ENCODE data around the gene ALDH7A1.
"Not testable (repeated sequence)": the region's sequence is repeated elsewhere in the genome, so short reads cannot be mapped to it uniquely, and the experiment has no call there.

- not testable (repeated sequence) for TF ChIP-seq EZH2 (IDR thresholded peaks at IDR 0.05; ENCODE audit: borderline replicate concordance, low read length); CTCF (conservative IDR thresholded peaks at IDR 0.05 in 1 of 2, IDR thresholded peaks at IDR 0.05 in 1 of 2; ENCODE audit: extremely low read depth in 1 of 2, insufficient read depth in 1 of 2, low read depth in 1 of 2, low read length in 2 of 2)
Observed at GRCh38 chr5:126599971-126600630, 5.1 kb upstream of the ALDH7A1 start.

Measured in mammary epithelial cell (primary cell).